ENCODE measurements around the gene MPHOSPH9. TPM values are rescaled to one million over a fixed set of nuclear protein-coding genes. Genes with fewer than 3 reads are reported as not detected.

The MPHOSPH9 gene
- total RNA-seq, 4 donors from 2014 or later, result 24.1 to 35.2 (median 29.6) TPM

DNA sequence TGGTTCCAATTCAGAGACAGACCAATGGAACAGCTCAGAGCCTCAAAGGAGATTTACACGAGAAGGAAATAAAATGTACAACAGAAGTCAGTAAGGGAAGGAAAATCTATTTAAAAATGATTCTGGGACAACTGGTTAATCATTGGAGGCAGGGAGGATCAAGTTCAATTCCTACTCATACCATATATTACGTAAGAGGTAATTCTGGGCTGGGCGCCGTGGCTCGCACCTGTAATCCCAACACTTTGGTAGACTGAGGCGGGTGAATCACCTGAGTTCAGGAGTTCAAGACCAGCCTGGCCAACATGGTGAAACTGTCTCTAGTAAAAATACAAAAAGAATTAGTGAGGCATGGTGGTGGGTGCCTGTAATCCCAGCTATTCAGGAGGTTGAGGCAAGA lies 45.3 kb downstream of the MPHOSPH9 start:
- DNase-seq (ENCODE audit: low spot score in 2 of 2), result no peak
- Histone ChIP-seq H3K4me3 (no peak overlapping the region), H3K9me3 (no peaks in the 10 kb centered on the region), H3K27me3 (no peaks in the 10 kb centered on the region), H3K4me1 (no peaks in the 10 kb centered on the region), H3K36me3 (peaks cover 0 to 67% (median 9%) of the 10 kb centered on the region in 3 donors), H3K27ac (no peak overlapping the region)
- TF ChIP-seq POLR2A (IDR thresholded peaks at IDR 0.05), result no peak
- no peak for TF ChIP-seq EP300 (IDR thresholded peaks at IDR 0.05)
- no peak for TF ChIP-seq CTCF (IDR thresholded peaks at IDR 0.05)
- 97 to 98% methylated on average over 6 of the region's 6 CpGs for WGBS, 2 donors

DNA sequence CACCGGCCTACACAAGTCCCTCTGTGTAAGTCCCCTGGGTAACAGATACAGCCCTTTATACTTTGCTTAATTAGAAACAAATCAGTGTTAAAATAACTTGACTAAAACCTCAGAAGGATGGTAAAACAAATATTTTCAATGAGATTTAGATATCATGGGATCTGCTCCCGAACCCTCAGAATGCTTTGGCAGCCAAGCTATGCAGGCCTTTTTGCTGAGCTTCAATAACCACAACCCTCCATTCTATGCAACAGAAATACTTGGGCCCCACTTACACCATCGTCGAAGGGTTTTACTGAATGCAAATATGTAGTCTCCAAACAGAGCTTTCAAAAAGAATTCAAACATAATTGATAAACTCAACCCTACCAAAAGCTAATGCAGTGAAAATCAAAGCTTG lies 52.8 kb downstream of the MPHOSPH9 start:
- no peak for TF ChIP-seq POLR2A (IDR thresholded peaks at IDR 0.05)
- no peak for TF ChIP-seq EP300 (IDR thresholded peaks at IDR 0.05)
- TF ChIP-seq CTCF (IDR thresholded peaks at IDR 0.05), result no peak
- Histone ChIP-seq H3K27ac (no peak overlapping the region), H3K27me3 (no peaks in the 10 kb centered on the region), H3K4me3 (no peak overlapping the region), H3K4me1 (no peaks in the 10 kb centered on the region), H3K9me3 (no peaks in the 10 kb centered on the region), H3K36me3 (peaks cover 0 to 58% (median 0%) of the 10 kb centered on the region in 3 donors)
- DNase-seq (ENCODE audit: low spot score in 2 of 2), result no peak
- 86 to 90% methylated on average over 4 of the region's 4 CpGs for WGBS, 2 donors

GRCh38 chr12:123171967-123172366 lies 61.0 kb downstream of the MPHOSPH9 start:
- Histone ChIP-seq H3K4me1 (no peaks in the 10 kb centered on the region), H3K9me3 (no peaks in the 10 kb centered on the region), H3K4me3 (no peak overlapping the region), H3K36me3 (peaks cover 0 to 14% (median 0%) of the 10 kb centered on the region in 3 donors), H3K27ac (no peak overlapping the region), H3K27me3 (no peaks in the 10 kb centered on the region)
- no peak for TF ChIP-seq CTCF (IDR thresholded peaks at IDR 0.05)
- TF ChIP-seq EP300 (IDR thresholded peaks at IDR 0.05), result no peak
- no peak for TF ChIP-seq POLR2A (IDR thresholded peaks at IDR 0.05)
- WGBS, 2 donors, result 68 to 79% methylated on average over 5 of the region's 5 CpGs
- DNase-seq (ENCODE audit: low spot score in 2 of 2), result no peak

GRCh38 chr12:123167329-123167728 lies 65.6 kb downstream of the MPHOSPH9 start:
- Histone ChIP-seq H3K27me3 (no peaks in the 10 kb centered on the region), H3K9me3 (no peaks in the 10 kb centered on the region), H3K4me3 (no peak overlapping the region), H3K27ac (no peak overlapping the region), H3K36me3 (peaks cover 0 to 45% (median 9%) of the 10 kb centered on the region in 3 donors), H3K4me1 (no peaks in the 10 kb centered on the region)
- DNase-seq (ENCODE audit: low spot score in 2 of 2), result no peak
- TF ChIP-seq EP300 (IDR thresholded peaks at IDR 0.05) (no peak), CTCF (IDR thresholded peaks at IDR 0.05) (no peak), POLR2A (IDR thresholded peaks at IDR 0.05) (no peak)
- 46 to 47% methylated on average over 2 of the region's 2 CpGs for WGBS, 2 donors

- H3K27me3 ChIP-seq, result no peaks in the 10 kb centered on the region
- H3K36me3 ChIP-seq, result peaks cover 0 to 49% (median 9%) of the 10 kb centered on the region in 3 donors
- no peaks in the 10 kb centered on the region for H3K4me1 ChIP-seq
- H3K27ac ChIP-seq, result no peak overlapping the region
- H3K9me3 ChIP-seq, result no peaks in the 10 kb centered on the region
- no peak overlapping the region for H3K4me3 ChIP-seq
- WGBS, 2 donors, result 88 to 92% methylated on average over 4 of the region's 4 CpGs
- no peak for DNase-seq (ENCODE audit: low spot score in 2 of 2)
- TF ChIP-seq POLR2A (IDR thresholded peaks at IDR 0.05) (no peak), CTCF (IDR thresholded peaks at IDR 0.05) (no peak), EP300 (IDR thresholded peaks at IDR 0.05) (no peak)
Observed at GRCh38 chr12:123165537-123165936, 67.4 kb downstream of the MPHOSPH9 start.
